Testis (tissue), 2 donors: ENCODE data around the gene RHBDL2.

Experiments
- POLR2A ChIP-seq: fragments of 450-650 bp; IDR thresholded peaks from one replicate; pipeline ENCODE4 v1.6.1; 2017; ENCODE audit warnings: antibody characterized with exemption, mild to moderate bottlenecking, moderate library complexity
- TF ChIP-seq, protein P1 (sequence below), 3 experiments: fragments of 450-650 bp in 2 of 3; fragments of 200-600 bp in 1 of 3; sonication (generic) in 1 of 3; IDR thresholded peaks; one replicate each; pipeline ENCODE4 v1.5.1; 2016 to 2019; ENCODE audit warnings: antibody characterized with exemption in 3 of 3, mild to moderate bottlenecking in 2 of 3, moderate library complexity in 1 of 3

DNA sequence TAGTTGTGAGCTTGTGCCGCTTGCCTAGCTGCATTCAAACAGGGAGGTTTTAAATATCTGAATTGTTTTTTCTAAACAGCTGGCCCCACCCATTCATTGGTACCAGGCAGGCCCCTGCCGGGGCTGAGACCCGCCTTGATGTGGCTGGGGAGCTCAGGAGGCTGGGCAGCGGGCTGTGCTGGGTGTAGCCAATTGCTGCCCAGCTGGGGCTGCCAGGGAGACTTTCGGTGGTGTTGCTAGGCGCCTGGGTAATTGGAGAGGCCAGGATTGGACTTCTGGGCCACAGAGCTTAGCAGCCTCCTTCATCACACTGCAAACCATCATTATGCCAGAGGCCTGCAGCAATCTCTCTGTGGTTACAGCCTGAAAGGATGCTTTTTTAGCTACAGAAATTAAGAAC is 12.2 kb downstream of the RHBDL2 start:
- TF ChIP-seq, protein P1, sequence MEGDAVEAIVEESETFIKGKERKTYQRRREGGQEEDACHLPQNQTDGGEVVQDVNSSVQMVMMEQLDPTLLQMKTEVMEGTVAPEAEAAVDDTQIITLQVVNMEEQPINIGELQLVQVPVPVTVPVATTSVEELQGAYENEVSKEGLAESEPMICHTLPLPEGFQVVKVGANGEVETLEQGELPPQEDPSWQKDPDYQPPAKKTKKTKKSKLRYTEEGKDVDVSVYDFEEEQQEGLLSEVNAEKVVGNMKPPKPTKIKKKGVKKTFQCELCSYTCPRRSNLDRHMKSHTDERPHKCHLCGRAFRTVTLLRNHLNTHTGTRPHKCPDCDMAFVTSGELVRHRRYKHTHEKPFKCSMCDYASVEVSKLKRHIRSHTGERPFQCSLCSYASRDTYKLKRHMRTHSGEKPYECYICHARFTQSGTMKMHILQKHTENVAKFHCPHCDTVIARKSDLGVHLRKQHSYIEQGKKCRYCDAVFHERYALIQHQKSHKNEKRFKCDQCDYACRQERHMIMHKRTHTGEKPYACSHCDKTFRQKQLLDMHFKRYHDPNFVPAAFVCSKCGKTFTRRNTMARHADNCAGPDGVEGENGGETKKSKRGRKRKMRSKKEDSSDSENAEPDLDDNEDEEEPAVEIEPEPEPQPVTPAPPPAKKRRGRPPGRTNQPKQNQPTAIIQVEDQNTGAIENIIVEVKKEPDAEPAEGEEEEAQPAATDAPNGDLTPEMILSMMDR (IDR thresholded peaks at IDR 0.05), result no peak
- TF ChIP-seq POLR2A, result no peak
